Neural cell (in vitro differentiated cells): ENCODE measurements around the gene HOXD8.

ENCODE experiments used
- EZH2 ChIP-seq: fragments of 200-600, 300-800 bp; shearing (Covaris generic), sonication (generic); IDR thresholded peaks from 2 replicates; pipeline ENCODE4 v1.6.1; 2014; ENCODE audit warnings: antibody characterized with exemption, low read length, borderline replicate concordance, mild to moderate bottlenecking; ENCODE audit not compliant: insufficient read depth, poor library complexity, severe bottlenecking
- POLR2AphosphoS5 ChIP-seq: IDR thresholded peaks from 2 replicates; pipeline ENCODE4 v1.6.1; 2012
- TAF1 ChIP-seq: IDR thresholded peaks from 2 replicates; pipeline ENCODE4 v1.6.1; 2012; ENCODE audit warnings: low read depth
- TF ChIP-seq, protein P1 (sequence below): fragments of 450-650 bp; IDR thresholded peaks from 2 replicates; pipeline ENCODE4 v1.5.1; 2014; ENCODE audit warnings: antibody characterized with exemption, mild to moderate bottlenecking, moderate library complexity; ENCODE audit not compliant: poor library complexity, severe bottlenecking

DNA sequence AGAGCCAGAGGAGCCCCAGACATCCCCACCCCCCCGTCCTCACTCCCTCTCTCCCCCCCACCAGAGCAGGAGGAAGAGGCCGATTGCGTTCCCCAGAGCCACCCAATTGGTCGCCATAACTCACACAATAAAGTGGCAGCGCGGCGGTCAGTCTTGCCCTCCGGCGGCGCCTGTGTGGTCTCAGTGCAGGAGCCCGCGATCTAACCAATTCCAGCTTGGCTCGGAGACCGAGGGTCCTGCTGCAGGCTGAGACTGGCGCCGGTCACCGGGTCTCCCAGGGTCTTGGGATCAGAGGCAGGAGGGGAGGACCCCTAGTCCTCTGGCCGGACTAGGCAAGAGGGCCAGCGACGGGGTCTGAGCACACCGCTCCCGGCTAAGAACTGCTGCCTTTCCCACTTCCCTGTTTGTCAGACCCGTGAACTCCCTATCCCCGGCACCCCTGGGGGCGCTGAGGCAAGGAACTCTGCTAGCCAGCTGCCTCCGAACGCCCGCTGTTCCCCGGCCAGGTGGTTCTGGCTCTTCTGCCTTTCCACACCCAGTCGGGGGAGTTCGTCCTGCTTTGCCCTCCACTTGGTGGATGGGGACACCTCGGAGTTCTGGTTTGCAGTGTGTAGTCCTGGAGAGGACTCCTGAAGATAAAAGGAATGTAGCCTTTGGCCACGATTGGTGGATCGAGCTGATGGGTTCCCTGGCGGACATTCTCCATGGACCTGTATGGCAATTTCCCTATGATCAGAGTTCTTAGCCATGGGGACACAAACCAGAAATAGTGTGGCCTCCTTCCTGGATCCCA lies 30.9 kb upstream of the HOXD8 start:
- TF ChIP-seq, protein P1, sequence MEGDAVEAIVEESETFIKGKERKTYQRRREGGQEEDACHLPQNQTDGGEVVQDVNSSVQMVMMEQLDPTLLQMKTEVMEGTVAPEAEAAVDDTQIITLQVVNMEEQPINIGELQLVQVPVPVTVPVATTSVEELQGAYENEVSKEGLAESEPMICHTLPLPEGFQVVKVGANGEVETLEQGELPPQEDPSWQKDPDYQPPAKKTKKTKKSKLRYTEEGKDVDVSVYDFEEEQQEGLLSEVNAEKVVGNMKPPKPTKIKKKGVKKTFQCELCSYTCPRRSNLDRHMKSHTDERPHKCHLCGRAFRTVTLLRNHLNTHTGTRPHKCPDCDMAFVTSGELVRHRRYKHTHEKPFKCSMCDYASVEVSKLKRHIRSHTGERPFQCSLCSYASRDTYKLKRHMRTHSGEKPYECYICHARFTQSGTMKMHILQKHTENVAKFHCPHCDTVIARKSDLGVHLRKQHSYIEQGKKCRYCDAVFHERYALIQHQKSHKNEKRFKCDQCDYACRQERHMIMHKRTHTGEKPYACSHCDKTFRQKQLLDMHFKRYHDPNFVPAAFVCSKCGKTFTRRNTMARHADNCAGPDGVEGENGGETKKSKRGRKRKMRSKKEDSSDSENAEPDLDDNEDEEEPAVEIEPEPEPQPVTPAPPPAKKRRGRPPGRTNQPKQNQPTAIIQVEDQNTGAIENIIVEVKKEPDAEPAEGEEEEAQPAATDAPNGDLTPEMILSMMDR: no peak
- TF ChIP-seq EZH2: no peak
- no peak for TF ChIP-seq TAF1
- no peak for TF ChIP-seq POLR2AphosphoS5
